K562 (cell line): ENCODE data around the gene GABARAP. TPM values are rescaled to one million over a fixed set of nuclear protein-coding genes. Genes with fewer than 3 reads are reported as not detected.

ENCODE experiments used
- ARID3A ChIP-seq: IDR thresholded peaks from 2 replicates; pipeline ENCODE4 v1.6.1; 2012; ENCODE audit warnings: low read depth, low read length, improper control_type of control experiment, borderline replicate concordance
- FOXK2 ChIP-seq, 2 experiments: fragments of 450-650 bp; IDR thresholded peaks in 1 of 2; conservative IDR thresholded peaks in 1 of 2; 2 replicates each; pipeline ENCODE4 v1.6.1; 2016; ENCODE audit warnings: low read depth in 2 of 2, mild to moderate bottlenecking in 1 of 2
- KDM1A ChIP-seq, 2 experiments: fragments of 450-650 bp; IDR thresholded peaks; 2 replicates each; pipeline ENCODE4 v1.6.1; 2016; ENCODE audit warnings: mild to moderate bottlenecking in 2 of 2
- MBD2 ChIP-seq: sonication (generic); IDR thresholded peaks from 2 replicates; pipeline ENCODE4 v1.6.1; 2016; ENCODE audit warnings: low read depth, borderline replicate concordance
- MYC ChIP-seq, 2 experiments: fragments of 250-450 bp in 1 of 2; sonication (Bioruptor Pico) in 1 of 2; IDR thresholded peaks; 2 replicates each; pipeline versions ENCODE4 v1.5.1 to v1.6.1; 2012 to 2021; ENCODE audit warnings: low read depth in 2 of 2, borderline replicate concordance in 1 of 2, improper control_type of control experiment in 1 of 2, low read length in 1 of 2, mild to moderate bottlenecking in 1 of 2, moderate library complexity in 1 of 2
- RCOR1 ChIP-seq, 2 experiments: IDR thresholded peaks; 2 replicates each; pipeline ENCODE4 v1.6.1; 2012; ENCODE audit warnings: low read depth in 2 of 2, low read length in 2 of 2, borderline replicate concordance in 1 of 2, improper control_type of control experiment in 1 of 2
- SMARCA4 ChIP-seq: fragments of 450-650 bp; IDR thresholded peaks from 2 replicates; pipeline ENCODE4 v1.6.1; 2016
- SMC3 ChIP-seq: conservative IDR thresholded peaks from 2 replicates; pipeline ENCODE4 v1.6.1; 2011; ENCODE audit warnings: low read depth, low read length, improper control_type of control experiment; ENCODE audit not compliant: insufficient read depth
- ZFP1 ChIP-seq: fragments of 450-650 bp; formaldehyde crosslinking; IDR thresholded peaks from 2 replicates; pipeline ENCODE4 v1.4.0; 2020; ENCODE audit warnings: mild to moderate bottlenecking, mixed read lengths
- ZNF280A ChIP-seq: fragments of 450-650 bp; IDR thresholded peaks from 2 replicates; pipeline ENCODE4 v1.6.1; 2018; ENCODE audit warnings: mild to moderate bottlenecking, low read depth; ENCODE audit not compliant: partially characterized antibody
- ZNF707 ChIP-seq: fragments of 250-450 bp; sonication (Bioruptor Pico); conservative IDR thresholded peaks from 2 replicates; pipeline ENCODE4 v1.8.0; 2022; ENCODE audit warnings: inconsistent platforms, mild to moderate bottlenecking, moderate library complexity
- ZNF717 ChIP-seq: fragments of 250-450 bp; sonication (Bioruptor Pico); IDR thresholded peaks from 2 replicates; pipeline ENCODE4 v1.5.0; 2021
- polyA plus RNA-seq, 8 experiments: library from polyadenylated mRNA; depleted of rRNA in 4 of 8; stranded (reverse) in 5 of 8; unstranded in 3 of 8; fragments of >200 nt; fragmentation: Nextera tagmentation in 2 of 8; fragmentation: Illumina TruSeq in 1 of 8; extraction: Ambion mirVana in 2 of 8; extraction: Trizol in 1 of 8; gene quantifications; 2 replicates each; pipeline versions ENCODE4 v1.2.1 to v1.2.3, GENCODE V29; 2011 to 2014; ENCODE audit warnings: inconsistent platforms in 1 of 8, missing spikeins in 1 of 8
- total RNA-seq, 7 experiments: library from RNA; depleted of rRNA in 6 of 7; stranded (reverse); fragments of >200 nt in 6 of 7; fragmentation: Illumina TruSeq in 2 of 7; extraction: Trizol in 2 of 7; gene quantifications; 2 replicates each; pipeline versions ENCODE4 v1.2.1 to v1.2.3, GENCODE V29; 2011 to 2021; ENCODE audit warnings: low replicate concordance in 1 of 7

Gene GABARAP
- total and polyA plus RNA-seq, 9 of the 15 experiments (the other 6 are each of a cell fraction or from before 2014, with no cell fraction given): 47.5 to 373 (median 152) TPM

- no peak for TF ChIP-seq ZFP1 (CRISPR knock-in tag)
- TF ChIP-seq MBD2: peak; percentile 38; the same call in 1 of the 2 replicates
- peak; percentile 48 to 66; a peak in 2 of 4 replicates for TF ChIP-seq FOXK2 (conservative IDR thresholded peaks at IDR 0.05 in 1 of 2, IDR thresholded peaks at IDR 0.05 in 1 of 2; ENCODE audit: low read depth in 2 of 2)
- TF ChIP-seq SMC3: 0 out of 2 replicates have a peak, but pooled peaks have one; percentile 2
- TF ChIP-seq ARID3A: peak; percentile 6; the same call in 1 of the 2 replicates
- TF ChIP-seq ZNF717: no peak
- TF ChIP-seq ZNF707 (CRISPR knock-in tag): no peak
- peak in 1 of 2 experiments; percentile 7; a peak in 1 of 4 replicates for TF ChIP-seq RCOR1 (IDR thresholded peaks at IDR 0.05; ENCODE audit: borderline replicate concordance in 1 of 2, low read depth in 2 of 2, low read length in 2 of 2)
- TF ChIP-seq ZNF280A: no peak
- peak; percentile 68; the same call in 1 of the 2 replicates for TF ChIP-seq MYC (IDR thresholded peaks at IDR 0.05; ENCODE audit: low read depth, low read length)
- no peak for TF ChIP-seq MYC (CRISPR knock-in tag; IDR thresholded peaks at IDR 0.05; ENCODE audit: borderline replicate concordance, low read depth)
- TF ChIP-seq SMARCA4: peak; percentile 35; the same call in 1 of the 2 replicates
- peak in 1 of 2 experiments; percentile 18; a peak in 1 of 4 replicates for TF ChIP-seq KDM1A (IDR thresholded peaks at IDR 0.05)
Observed at GRCh38 chr17:7252176-7253043, 10.2 kb upstream of the GABARAP start, which contains the start of gene ELP5 (continued).
